ENCODE results near the gene ANKRD65. TPM values are rescaled to one million over a fixed set of nuclear protein-coding genes. Genes with fewer than 3 reads are reported as not detected.
A peak's percentile ranks its signal among the peaks of the same experiment; 100 is the strongest.

Gene ANKRD65
- total RNA-seq, 3 donors from 2014 or later: 0.81 to 11.3 (median 1.9) TPM

- Histone ChIP-seq H3K4me3 (no peak overlapping the region), H3K9me3 (no peaks in the 10 kb centered on the region), H3K36me3 (ENCODE audit: low read depth) (no peaks in the 10 kb centered on the region), H3K4me1 (ENCODE audit: low read depth) (peaks cover 9% of the 10 kb centered on the region)
- peak in 1 of 3 donors; percentile 22 for DNase-seq
- TF ChIP-seq CTCF (IDR thresholded peaks at IDR 0.05): no peak
- ATAC-seq: no peak
- intact Hi-C loops (cut with DNase I, micrococcal nuclease): no loop called here
Measured at GRCh38 chr1:1426496-1427105, 5.5 kb upstream of the ANKRD65 start.

- H3K36me3 ChIP-seq (ENCODE audit: low read depth): no peaks in the 10 kb centered on the region
- peaks cover 5% of the 10 kb centered on the region for H3K4me1 ChIP-seq (ENCODE audit: low read depth)
- ATAC-seq (peak; percentile 10), DNase-seq (peak in 1 of 3 donors; percentile 50)
- no peak for TF ChIP-seq CTCF (IDR thresholded peaks at IDR 0.05)
- intact Hi-C loops (cut with DNase I, micrococcal nuclease): no loop called here
- H3K4me3 ChIP-seq: no peak overlapping the region
- no peaks in the 10 kb centered on the region for H3K9me3 ChIP-seq
Measured at GRCh38 chr1:1425753-1426495, 4.8 kb upstream of the ANKRD65 start.

DNA sequence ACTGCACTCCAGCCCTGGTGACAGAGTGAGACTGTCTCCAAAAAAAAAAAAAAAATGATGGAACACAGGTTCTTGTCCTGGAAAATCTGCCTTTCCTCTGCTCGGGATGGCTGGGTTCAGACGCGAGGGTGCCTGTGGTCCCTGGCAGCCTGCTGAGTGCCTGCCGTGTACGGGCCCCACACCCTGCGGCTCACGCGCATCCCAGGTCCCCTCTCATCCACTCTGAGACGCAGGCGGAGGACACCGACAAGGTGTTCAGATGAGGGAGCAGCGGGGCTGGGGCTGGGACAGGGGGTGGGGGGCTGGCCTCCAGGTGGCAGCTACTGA lies 4.3 kb upstream of the ANKRD65 start:
- Histone ChIP-seq H3K9me3 (no peaks in the 10 kb centered on the region), H3K36me3 (ENCODE audit: low read depth) (no peaks in the 10 kb centered on the region), H3K4me3 (no peak overlapping the region), H3K4me1 (ENCODE audit: low read depth) (peaks cover 10% of the 10 kb centered on the region)
- DNase-seq (peak in 1 of 3 donors; percentile 46), ATAC-seq (no peak)
- intact Hi-C loops (cut with DNase I, micrococcal nuclease): no loop called here
- no peak for TF ChIP-seq CTCF (IDR thresholded peaks at IDR 0.05)

GRCh38 chr1:1424707-1425106 lies 3.6 kb upstream of the ANKRD65 start:
- DNase-seq: peak in 1 of 3 donors; percentile 36
- Histone ChIP-seq H3K36me3 (ENCODE audit: low read depth) (no peaks in the 10 kb centered on the region), H3K4me1 (ENCODE audit: low read depth) (peaks cover 9% of the 10 kb centered on the region), H3K4me3 (no peak overlapping the region), H3K9me3 (no peaks in the 10 kb centered on the region)
- TF ChIP-seq CTCF (IDR thresholded peaks at IDR 0.05): no peak
- ATAC-seq: no peak
- intact Hi-C loops (cut with DNase I, micrococcal nuclease): no loop called here

GRCh38 chr1:1423245-1423597 lies 2.1 kb upstream of the ANKRD65 start:
- ATAC-seq: no peak
- Histone ChIP-seq H3K36me3 (ENCODE audit: low read depth) (no peaks in the 10 kb centered on the region), H3K4me3 (no peak overlapping the region), H3K4me1 (ENCODE audit: low read depth) (peaks cover 6% of the 10 kb centered on the region), H3K9me3 (no peaks in the 10 kb centered on the region)
- intact Hi-C loops (cut with DNase I, micrococcal nuclease): no loop called here
- DNase-seq: no peak
- TF ChIP-seq CTCF (IDR thresholded peaks at IDR 0.05): no peak
